Activated CD8-positive, alpha-beta memory T cell treated with anti-CD3 and anti-CD28 coated beads, Interleukin-2, amount 10 ng/mL, durations not matched to agents 7 days and 5 days (primary cell): Measurements from ENCODE around the gene IQGAP2. TPM values are rescaled to one million over a fixed set of nuclear protein-coding genes. Genes with fewer than 3 reads are reported as not detected.

Source experiments
- ATAC-seq: fragments of 150-1000 bp; cut with Tn5 transposase; one replicate; pipeline ENCODE4 v1.10.0; 2021; ENCODE audit warnings: moderate library complexity
- CTCF ChIA-PET: fragments of 350-600 bp; sonication (Branson Sonifier 250); formaldehyde crosslinking; loops from one replicate; lab custom pipeline; 2021; ENCODE audit warnings: antibody characterized with exemption; lab: Charles Lee
- DNase-seq: peaks from one replicate; pipeline ENCODE4 v3.0.0-alpha.2; 2020
- H3K27ac Mint-ChIP-seq: one replicate; pipeline ENCODE4 v1.8.0; 2021; ENCODE audit warnings: mild to moderate bottlenecking, mixed read lengths
- H3K27me3 Mint-ChIP-seq: one replicate; pipeline ENCODE4 v1.8.0; 2021; ENCODE audit warnings: mixed read lengths
- H3K36me3 Mint-ChIP-seq: one replicate; pipeline ENCODE4 v1.8.0; 2021; ENCODE audit warnings: mild to moderate bottlenecking, mixed read lengths
- H3K4me1 Mint-ChIP-seq: one replicate; pipeline ENCODE4 v1.8.0; 2021; ENCODE audit warnings: mixed read lengths
- H3K4me3 Mint-ChIP-seq: one replicate; pipeline ENCODE4 v1.8.0; 2021; ENCODE audit warnings: mild to moderate bottlenecking, moderate library complexity, mixed read lengths
- H3K9me3 Mint-ChIP-seq: one replicate; pipeline ENCODE4 v1.8.0; 2022; ENCODE audit warnings: low read depth, mixed read lengths
- total RNA-seq, 2 experiments: library from RNA; stranded (reverse); gene quantifications; one replicate each; pipeline ENCODE4 v1.2.3, GENCODE V29; 2021

The IQGAP2 gene
- total RNA-seq, 2 experiments from 2014 or later, result 70.2 to 118 TPM

DNA sequence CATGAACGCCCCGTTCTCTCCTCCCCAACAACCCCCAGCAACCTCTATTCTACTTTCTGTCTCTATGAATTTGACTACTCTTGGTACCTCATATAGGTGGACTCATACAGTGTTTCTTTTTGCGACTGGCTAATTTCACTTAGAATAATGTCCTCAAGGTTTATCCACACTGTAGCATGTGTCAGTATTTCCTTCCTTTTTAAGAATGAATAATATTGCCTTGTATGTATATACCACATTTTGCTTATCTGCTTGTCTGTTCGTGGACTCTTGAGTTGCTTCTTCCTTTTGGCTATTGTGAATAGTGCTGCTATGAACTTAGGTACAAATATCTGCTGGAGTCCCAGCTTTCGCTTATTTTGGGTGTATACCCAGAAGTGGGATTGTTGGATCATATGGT is 42.7 kb downstream of the IQGAP2 start:
- Mint-ChIP-seq H3K4me3 (no peak overlapping the region), H3K9me3 (no peaks in the 10 kb centered on the region), H3K27me3 (no peaks in the 10 kb centered on the region), H3K27ac (no peak overlapping the region), H3K4me1 (peaks cover 23% of the 10 kb centered on the region), H3K36me3 (peaks cover 41% of the 10 kb centered on the region)
- DNase-seq (no peak), ATAC-seq (no peak)
- CTCF ChIA-PET, result no interaction called here

GRCh38 chr5:76446776-76447175 is 43.7 kb downstream of the IQGAP2 start:
- Mint-ChIP-seq H3K27ac (no peak overlapping the region), H3K36me3 (peaks cover 42% of the 10 kb centered on the region), H3K4me1 (peaks cover 27% of the 10 kb centered on the region), H3K27me3 (no peaks in the 10 kb centered on the region), H3K4me3 (no peak overlapping the region), H3K9me3 (no peaks in the 10 kb centered on the region)
- ATAC-seq (no peak), DNase-seq (no peak)
- CTCF ChIA-PET, result no interaction called here

DNA sequence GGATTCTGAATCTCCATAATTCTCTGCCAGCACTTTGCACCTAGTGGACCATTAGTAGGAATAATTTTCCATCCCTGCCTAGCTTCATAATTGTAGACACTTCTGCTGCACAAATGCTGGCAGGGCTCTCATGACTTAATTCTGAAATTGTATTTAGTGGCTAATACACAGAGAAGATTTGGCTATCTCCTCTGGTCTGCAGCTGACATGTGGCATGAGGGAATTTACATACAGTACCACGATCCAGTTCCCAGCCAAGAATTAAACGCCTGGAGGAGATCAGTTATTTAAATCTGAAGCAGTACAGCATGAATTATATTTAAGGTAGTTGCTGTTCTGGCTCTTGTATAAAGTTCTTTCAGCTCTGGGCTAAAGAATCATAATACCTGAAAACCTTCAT is 46.5 kb downstream of the IQGAP2 start:
- no peak for DNase-seq
- H3K27ac Mint-ChIP-seq, result no peak overlapping the region
- no peak for ATAC-seq
- H3K4me1 Mint-ChIP-seq, result peaks cover 27% of the 10 kb centered on the region
- H3K9me3 Mint-ChIP-seq, result no peaks in the 10 kb centered on the region
- peaks cover 47% of the 10 kb centered on the region for H3K36me3 Mint-ChIP-seq
- H3K4me3 Mint-ChIP-seq, result no peak overlapping the region
- H3K27me3 Mint-ChIP-seq, result no peaks in the 10 kb centered on the region
- CTCF ChIA-PET, result interaction anchor here (1.3 kb wide), 1 partner anchor 46 kb away, joined by 4 read pairs; no protein-coding TSS in a partner anchor

DNA sequence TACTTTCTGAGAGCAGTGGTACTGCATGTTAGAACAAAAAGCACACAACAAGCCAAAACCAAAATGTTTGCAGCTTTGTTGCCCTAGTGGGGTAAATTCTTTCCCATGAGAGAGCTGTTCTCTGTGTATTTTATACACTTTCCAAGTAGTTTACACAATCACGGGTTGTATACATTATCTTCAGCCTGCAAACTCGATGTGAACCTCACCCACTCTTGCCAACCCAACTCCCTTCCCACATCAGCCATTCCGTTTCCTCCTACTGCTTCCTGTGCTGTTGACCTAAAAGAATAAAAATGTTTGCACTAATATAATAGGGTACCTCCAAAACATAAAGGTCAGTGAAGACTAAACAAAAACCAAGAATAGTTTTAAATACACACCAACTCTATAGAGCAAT is 47.0 kb downstream of the IQGAP2 start:
- H3K36me3 Mint-ChIP-seq, result peaks cover 45% of the 10 kb centered on the region
- H3K4me3 Mint-ChIP-seq, result no peak overlapping the region
- peaks cover 26% of the 10 kb centered on the region for H3K4me1 Mint-ChIP-seq

GRCh38 chr5:76451031-76451701 is 48.1 kb downstream of the IQGAP2 start:
- H3K27ac Mint-ChIP-seq, result no peak overlapping the region
- ATAC-seq (no peak), DNase-seq (no peak)
- H3K27me3 Mint-ChIP-seq, result no peaks in the 10 kb centered on the region
- peaks cover 45% of the 10 kb centered on the region for H3K36me3 Mint-ChIP-seq
- CTCF ChIA-PET, result interaction anchor here (1.3 kb wide), 1 partner anchor 48 kb away, joined by 4 read pairs; no protein-coding TSS in a partner anchor
- H3K4me3 Mint-ChIP-seq, result no peak overlapping the region
- peaks cover 28% of the 10 kb centered on the region for H3K4me1 Mint-ChIP-seq
- H3K9me3 Mint-ChIP-seq, result no peaks in the 10 kb centered on the region

More for the DNA sequence above, 47.0 kb downstream of the IQGAP2 start:
- CTCF ChIA-PET, result interaction anchor here (0.7 to 1.3 kb wide), 2 partner anchors 43 to 46 kb away, joined by 3 to 4 read pairs; no protein-coding TSS in a partner anchor
- Mint-ChIP-seq H3K27ac (no peak overlapping the region), H3K9me3 (no peaks in the 10 kb centered on the region), H3K27me3 (no peaks in the 10 kb centered on the region)
- no peak for ATAC-seq
- no peak for DNase-seq

DNA sequence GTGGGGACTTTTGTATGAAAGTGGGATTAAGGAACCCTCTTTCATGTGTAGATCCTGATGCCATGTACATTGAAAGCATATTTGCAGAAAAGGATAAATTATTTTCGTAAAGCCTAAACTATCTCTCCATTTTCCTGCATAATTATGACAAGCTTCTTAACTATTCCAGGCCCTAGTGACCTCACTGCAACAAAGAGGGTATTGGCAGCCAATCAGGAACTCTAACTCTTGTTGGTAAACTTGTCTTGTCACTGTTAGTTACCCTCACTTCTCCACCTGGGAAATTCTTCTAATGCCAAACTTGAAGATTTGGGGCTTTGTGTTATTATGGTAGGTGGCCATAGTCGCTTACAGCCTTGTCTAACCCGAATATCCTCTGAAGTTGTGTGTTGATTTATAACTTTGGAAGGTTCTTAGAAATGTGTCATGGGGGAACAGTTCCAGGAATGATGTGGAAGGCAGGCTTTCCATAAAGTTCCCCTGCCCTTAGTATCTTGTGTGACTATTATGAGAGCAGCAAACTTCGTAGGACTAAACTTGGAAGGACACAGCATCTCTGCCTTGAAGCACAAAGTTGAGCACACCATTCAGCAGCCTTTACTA is 52.5 kb downstream of the IQGAP2 start:
- CTCF ChIA-PET, result no interaction called here
- Mint-ChIP-seq H3K4me1 (peaks cover 31% of the 10 kb centered on the region), H3K4me3 (no peak overlapping the region), H3K27me3 (no peaks in the 10 kb centered on the region), H3K27ac (no peak overlapping the region), H3K9me3 (no peaks in the 10 kb centered on the region), H3K36me3 (peaks cover 39% of the 10 kb centered on the region)
- ATAC-seq, result no peak
- no peak for DNase-seq

DNA sequence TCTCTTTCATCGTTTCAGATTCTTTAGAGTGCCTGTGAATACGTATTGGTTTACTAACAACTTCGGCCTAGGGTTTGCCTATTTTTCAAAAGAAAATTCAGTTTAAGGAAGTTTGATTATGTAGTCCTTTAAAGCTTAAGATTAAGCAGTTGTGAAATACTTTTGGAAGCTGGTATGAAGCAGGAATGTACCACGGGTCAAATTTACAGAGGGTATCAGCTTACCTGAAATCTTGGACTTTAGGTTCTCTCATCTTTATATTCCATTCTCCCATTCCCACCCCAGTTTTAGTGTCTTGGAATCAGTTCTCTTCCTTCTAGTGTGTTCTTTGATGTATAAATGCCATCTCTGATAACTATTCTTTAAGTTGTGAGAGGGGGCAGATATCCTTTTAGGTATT is 53.2 kb downstream of the IQGAP2 start:
- H3K27me3 Mint-ChIP-seq, result no peaks in the 10 kb centered on the region
- no peaks in the 10 kb centered on the region for H3K9me3 Mint-ChIP-seq
- no peak overlapping the region for H3K27ac Mint-ChIP-seq
- no peak overlapping the region for H3K4me3 Mint-ChIP-seq
- peaks cover 24% of the 10 kb centered on the region for H3K4me1 Mint-ChIP-seq
- CTCF ChIA-PET, result no interaction called here
- DNase-seq (no peak), ATAC-seq (no peak)
- H3K36me3 Mint-ChIP-seq, result peaks cover 35% of the 10 kb centered on the region

GRCh38 chr5:76457674-76458485 is 54.8 kb downstream of the IQGAP2 start:
- Mint-ChIP-seq H3K4me3 (no peak overlapping the region), H3K27me3 (no peaks in the 10 kb centered on the region), H3K27ac (no peak overlapping the region), H3K36me3 (peaks cover 47% of the 10 kb centered on the region), H3K9me3 (no peaks in the 10 kb centered on the region), H3K4me1 (peaks cover 27% of the 10 kb centered on the region)
- ATAC-seq (no peak), DNase-seq (no peak)
- CTCF ChIA-PET, result interaction anchor here (0.8 to 1.7 kb wide), 2 partner anchors 10 to 16 kb away, joined by 3 to 5 read pairs; no protein-coding TSS in a partner anchor

DNA sequence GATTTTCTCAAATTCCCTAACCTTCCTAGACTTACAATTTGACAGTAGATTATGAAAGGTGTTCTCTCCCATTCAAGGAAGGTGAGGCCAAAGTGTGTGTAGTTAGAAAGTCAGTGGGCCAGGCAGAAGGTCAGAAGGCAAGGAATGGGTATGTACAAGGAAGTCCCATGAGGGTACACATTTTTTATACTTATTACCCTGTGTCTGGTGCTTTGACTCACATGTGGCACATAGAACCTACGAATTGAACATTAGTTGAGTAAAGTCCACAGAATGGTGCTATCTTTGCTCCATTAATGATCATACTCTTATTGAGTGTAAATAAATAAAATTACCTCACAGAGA is 55.4 kb downstream of the IQGAP2 start:
- H3K4me1 Mint-ChIP-seq, result peaks cover 31% of the 10 kb centered on the region
- no peak for ATAC-seq
- H3K27ac Mint-ChIP-seq, result no peak overlapping the region
- H3K4me3 Mint-ChIP-seq, result no peak overlapping the region
- CTCF ChIA-PET, result interaction anchor here (1.7 kb wide), 1 partner anchor 9 kb away, joined by 5 read pairs; no protein-coding TSS in a partner anchor
- H3K36me3 Mint-ChIP-seq, result peaks cover 51% of the 10 kb centered on the region
- no peaks in the 10 kb centered on the region for H3K9me3 Mint-ChIP-seq
- DNase-seq, result no peak
- H3K27me3 Mint-ChIP-seq, result no peaks in the 10 kb centered on the region

- H3K9me3 Mint-ChIP-seq, result no peaks in the 10 kb centered on the region
- H3K4me3 Mint-ChIP-seq, result no peak overlapping the region
- no peak for DNase-seq
- no peak for ATAC-seq
- CTCF ChIA-PET, result interaction anchor here (1.2 kb wide), 1 partner anchor 36 kb away, joined by 4 read pairs; no protein-coding TSS in a partner anchor
- H3K36me3 Mint-ChIP-seq, result peaks cover 57% of the 10 kb centered on the region
- H3K27me3 Mint-ChIP-seq, result no peaks in the 10 kb centered on the region
- H3K27ac Mint-ChIP-seq, result peak overlapping the region; percentile 19
- peaks cover 35% of the 10 kb centered on the region for H3K4me1 Mint-ChIP-seq
Observed at GRCh38 chr5:76460104-76460503, 57.0 kb downstream of the IQGAP2 start.

- Mint-ChIP-seq H3K4me3 (no peak overlapping the region), H3K4me1 (peaks cover 33% of the 10 kb centered on the region), H3K27ac (no peak overlapping the region), H3K36me3 (peaks cover 61% of the 10 kb centered on the region), H3K9me3 (no peaks in the 10 kb centered on the region), H3K27me3 (no peaks in the 10 kb centered on the region)
- DNase-seq, result no peak
- ATAC-seq, result no peak
- CTCF ChIA-PET, result interaction anchor here (1.8 kb wide), 1 partner anchor 11 kb away, joined by 4 read pairs; no protein-coding TSS in a partner anchor
Observed at GRCh38 chr5:76462097-76462667, 59.1 kb downstream of the IQGAP2 start.

- DNase-seq (no peak), ATAC-seq (no peak)
- H3K9me3 Mint-ChIP-seq, result no peaks in the 10 kb centered on the region
- H3K27me3 Mint-ChIP-seq, result no peaks in the 10 kb centered on the region
- H3K4me3 Mint-ChIP-seq, result no peak overlapping the region
- CTCF ChIA-PET, result interaction anchor here (1.1 to 1.5 kb wide), 2 partner anchors 9 to 307 kb away, joined by 3 to 5 read pairs; no protein-coding TSS in a partner anchor
- H3K27ac Mint-ChIP-seq, result no peak overlapping the region
- peaks cover 38% of the 10 kb centered on the region for H3K4me1 Mint-ChIP-seq
- peaks cover 72% of the 10 kb centered on the region for H3K36me3 Mint-ChIP-seq
Observed at GRCh38 chr5:76467216-76467615, 64.1 kb downstream of the IQGAP2 start.
